CD4-positive, alpha-beta T cell treated with Interleukin-15 for 4 hours (primary cell): Measurements from ENCODE around the gene SLC17A7.
"Not testable (repeated sequence)": the region's sequence is repeated elsewhere in the genome, so short reads cannot be mapped to it uniquely, and the experiment has no call there.

ENCODE experiments used
- DNase-seq: peaks from one replicate; pipeline ENCODE4 v3.0.0-alpha.2; 2020; ENCODE audit warnings: low spot score

Gene SLC17A7

DNA sequence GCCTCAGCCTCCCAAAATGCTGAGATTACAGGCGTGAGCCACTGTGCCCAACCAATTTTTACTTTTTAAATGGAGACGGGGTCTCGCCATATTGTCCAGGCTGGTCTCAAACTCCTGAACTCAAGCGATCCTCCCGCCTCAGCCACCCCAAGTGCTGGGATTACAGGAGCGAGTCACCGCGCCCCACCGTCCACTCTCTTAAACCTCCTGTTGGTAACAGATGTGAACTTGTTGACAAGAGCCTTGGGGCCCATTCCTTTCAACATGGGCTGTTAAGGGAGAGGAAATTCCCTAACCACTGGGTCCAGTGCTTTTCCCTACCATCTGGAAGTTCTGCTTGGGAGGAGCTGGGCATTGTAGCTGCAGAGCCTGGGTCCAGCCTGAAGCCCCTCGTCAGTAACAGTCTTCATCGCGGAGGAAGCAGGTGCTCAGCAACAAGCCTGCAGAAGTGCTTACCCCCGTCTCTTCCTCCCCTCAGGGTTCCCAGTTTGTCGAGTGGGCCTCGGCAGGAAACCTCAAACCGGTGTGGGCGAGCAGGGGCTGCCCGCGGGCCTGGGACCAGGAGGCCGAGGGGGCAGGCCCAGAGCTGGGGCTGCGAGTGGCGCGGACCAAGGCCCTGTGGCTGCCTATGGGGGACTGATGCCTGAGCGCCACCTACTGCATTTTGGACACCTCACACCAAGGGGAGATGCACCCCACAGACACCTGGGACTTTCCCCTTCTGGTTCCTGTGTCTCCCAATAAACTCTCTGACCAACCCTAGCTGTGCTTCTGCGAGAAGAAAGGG lies 28.7 kb upstream of the SLC17A7 start:
- peak; percentile 94 for DNase-seq

DNA sequence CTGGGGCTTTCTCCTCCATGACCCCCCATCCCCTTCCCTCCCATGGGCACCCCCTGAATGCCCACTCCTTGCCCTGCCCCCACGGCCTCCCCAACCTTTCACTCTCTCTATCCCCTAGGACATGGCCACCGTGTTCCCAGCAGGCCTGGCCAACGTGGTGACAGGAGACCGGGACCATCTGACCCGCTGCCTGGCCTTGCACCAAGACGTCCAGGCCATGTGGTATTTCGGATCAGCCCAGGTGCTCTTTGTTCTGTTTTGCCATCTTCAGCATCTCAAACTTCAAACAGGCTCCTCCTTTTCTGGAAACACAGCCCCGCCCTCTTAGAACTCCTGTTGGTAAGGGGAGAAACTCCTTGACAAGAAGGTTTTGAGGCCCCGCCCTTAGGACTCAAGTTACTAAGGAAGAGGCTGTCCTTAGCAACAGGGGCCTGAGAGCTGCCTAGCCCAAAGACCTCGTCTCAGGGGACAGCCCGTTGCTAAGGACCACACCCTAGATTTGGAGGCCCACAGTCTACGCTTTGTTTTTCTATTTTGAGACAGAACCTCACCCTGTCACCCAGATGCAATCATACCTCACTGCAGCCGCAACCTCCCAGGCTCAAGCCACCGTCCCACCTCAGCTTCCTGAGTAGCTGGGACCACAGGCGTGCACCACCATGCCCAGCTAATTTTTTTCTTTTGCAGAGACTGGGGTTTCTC lies 27.6 kb upstream of the SLC17A7 start:
- peak; percentile 99 for DNase-seq

DNA sequence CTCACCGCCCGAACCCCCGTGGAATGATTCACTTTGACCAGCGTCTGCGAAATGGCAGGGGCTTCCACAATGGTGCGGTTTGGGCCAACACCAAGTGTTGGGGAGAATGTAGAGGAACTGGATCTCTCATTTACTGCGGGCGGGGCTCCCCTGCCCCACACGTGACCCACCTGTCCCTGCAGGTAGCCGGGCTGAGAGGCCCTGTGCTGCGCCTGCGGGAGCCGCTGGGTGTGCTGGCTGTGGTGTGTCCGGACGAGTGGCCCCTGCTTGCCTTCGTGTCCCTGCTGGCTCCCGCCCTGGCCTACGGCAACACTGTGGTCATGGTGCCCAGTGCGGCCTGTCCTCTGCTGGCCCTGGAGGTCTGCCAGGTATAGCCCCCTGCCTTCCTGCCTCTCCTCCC lies 26.9 kb upstream of the SLC17A7 start:
- no peak for DNase-seq

DNA sequence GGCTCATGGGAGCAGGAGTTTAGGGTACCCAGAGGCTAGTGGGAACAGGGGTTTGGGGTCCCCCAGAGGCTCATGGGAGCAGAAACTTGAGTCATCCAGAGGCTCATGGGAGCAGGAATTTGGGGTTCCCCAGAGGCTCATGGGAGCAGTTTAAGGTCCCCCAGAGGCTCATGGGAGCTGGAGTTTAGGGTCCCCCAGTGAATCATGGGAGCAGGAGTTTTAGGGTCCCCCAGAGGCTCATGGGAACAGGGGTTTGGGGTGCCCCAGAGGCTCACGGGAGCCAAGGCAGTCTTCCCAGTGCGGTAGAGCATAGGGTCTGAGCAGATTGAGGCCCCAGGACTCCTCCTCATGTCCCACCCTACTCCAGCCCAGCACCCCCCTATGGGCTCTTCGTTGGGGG lies 24.0 kb upstream of the SLC17A7 start:
- no peak for DNase-seq

DNA sequence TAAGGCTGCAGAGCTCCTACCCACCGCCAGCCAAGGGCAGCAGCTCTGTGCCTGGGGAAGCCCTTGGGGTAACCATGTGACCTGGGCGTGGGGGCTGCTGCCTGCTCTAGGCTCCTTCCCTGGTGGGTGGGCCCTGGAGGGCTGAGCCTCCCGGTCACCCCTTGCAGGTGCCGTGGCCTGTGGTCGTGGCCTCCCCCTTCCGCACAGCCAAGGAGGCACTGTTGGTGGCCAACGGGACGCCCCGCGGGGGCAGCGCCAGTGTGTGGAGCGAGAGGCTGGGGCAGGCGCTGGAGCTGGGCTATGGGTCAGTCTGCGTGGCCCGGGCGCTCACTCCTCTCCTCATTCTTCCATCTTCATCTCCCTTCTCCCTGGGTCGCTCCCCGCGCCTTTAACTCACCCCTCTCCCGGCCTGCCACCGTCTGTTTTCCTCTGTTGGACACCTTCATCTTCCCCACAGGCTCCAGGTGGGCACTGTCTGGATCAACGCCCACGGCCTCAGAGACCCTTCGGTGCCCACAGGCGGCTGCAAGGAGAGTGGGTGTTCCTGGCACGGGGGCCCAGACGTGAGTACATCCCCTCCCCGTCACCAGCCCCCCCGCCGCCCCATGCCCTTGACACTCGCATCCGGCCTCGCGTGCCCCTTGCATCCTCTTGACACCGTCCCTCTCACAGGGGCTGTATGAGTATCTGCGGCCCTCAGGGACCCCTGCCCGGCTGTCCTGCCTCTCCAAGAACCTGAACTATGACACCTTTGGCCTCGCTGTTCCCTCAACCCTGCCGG lies 22.8 kb upstream of the SLC17A7 start:
- DNase-seq = no peak

DNA sequence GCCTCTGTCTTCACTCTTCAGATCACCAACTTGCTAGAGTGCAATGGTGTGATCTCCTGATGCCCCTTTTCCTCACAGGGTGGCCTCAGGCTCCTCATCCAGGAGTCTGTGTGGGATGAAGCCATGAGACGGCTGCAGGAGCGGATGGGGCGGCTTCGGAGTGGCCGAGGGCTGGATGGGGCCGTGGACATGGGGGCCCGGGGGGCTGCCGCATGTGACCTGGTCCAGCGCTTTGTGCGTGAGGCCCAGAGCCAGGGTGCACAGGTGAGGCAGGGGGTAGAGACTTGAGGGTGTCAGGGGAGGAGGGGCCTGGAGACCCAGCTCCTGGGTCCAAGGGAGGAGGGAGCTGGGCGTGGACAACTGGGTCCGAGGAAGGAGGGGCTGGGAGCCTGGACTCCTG lies 21.2 kb upstream of the SLC17A7 start:
- DNase-seq = no peak

DNA sequence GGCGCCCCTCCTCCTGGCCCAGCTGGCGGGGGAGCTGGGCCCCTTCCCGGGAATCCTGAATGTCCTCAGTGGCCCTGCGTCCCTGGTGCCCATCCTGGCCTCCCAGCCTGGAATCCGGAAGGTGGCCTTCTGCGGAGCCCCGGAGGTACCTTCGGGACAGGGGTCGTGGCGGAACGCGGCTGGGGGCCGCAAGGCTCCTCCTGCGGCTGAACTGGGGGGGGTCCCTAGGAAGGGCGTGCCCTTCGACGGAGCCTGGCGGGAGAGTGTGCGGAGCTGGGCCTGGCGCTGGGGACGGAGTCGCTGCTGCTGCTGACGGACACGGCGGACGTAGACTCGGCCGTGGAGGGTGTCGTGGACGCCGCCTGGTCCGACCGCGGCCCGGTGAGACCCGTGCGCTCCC lies 20.3 kb upstream of the SLC17A7 start:
- DNase-seq = no peak

DNA sequence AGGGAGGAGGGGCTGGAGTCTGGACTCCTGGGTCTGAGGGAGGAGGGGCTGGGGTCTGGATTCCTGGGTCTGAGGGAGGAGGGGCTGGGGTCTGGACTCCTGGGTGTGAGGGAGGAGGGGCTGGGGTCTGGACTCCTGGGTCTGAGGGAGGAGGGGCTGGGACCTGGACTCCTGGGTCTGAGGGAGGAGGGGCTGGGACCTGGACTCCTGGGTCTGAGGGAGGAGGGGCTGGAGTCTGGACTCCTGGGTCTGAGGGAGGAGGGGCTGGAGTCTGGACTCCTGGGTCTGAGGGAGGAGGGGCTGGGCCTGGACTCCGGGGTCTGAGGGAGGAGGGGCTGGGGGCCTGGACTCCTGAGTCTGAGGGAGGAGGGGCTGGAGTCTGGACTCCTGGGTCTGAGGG lies 19.8 kb upstream of the SLC17A7 start:
- not testable (repeated sequence) for DNase-seq

DNA sequence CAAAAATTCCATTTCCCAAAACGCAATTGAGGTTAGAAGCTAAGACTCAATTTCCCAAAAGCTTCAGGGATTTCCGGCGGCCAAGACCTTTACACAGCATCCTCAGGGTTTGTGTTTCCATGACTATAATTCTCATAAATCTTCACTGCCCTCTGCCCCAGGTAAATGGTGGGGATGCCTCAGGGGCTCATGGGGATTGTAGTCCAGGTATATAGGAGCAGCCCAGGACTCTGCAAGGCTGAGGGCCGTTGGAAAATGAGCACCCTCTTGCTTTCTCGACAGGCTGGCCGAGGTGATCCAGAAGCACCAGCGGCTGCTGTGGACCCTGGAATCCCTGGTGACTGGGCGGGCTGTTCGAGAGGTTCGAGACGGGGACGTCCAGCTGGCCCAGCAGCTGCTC lies 18.1 kb upstream of the SLC17A7 start:
- DNase-seq = no peak

DNA sequence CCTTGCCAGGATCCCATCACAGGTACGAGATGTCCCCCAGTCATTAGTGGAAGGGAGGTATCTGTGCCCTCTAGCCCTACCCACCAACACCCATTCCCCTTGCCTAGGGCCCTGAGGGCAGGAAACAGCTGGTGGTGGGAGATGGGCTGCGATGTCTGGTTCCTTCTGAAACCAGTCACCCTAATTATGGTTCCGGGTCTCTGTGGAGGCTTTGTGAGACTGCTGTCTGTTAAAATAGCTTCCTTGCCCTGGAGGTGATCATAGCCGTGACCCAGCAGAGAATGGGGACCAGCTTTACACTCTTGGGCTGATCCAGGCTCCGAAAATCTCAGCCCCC lies 17.2 kb upstream of the SLC17A7 start:
- DNase-seq = no peak

DNA sequence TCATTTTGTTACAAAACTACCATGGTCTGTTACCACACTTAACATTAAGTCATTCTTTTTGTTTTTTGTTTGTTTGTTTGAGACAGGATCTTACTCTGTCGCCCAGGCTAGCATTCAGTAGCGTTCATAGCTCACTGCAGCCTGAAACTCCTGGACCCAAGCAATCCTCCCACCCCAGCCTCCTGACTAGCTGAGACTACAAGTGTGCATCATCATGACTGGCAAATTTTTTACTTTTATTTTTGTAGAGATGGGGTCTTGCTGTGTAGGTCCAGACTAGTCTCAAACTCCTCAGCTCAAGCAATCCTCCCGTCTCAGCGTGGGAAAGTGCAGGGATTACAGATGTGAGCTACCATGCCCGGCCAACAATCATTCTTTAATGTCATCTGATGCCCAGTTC lies 15.0 kb upstream of the SLC17A7 start:
- no peak for DNase-seq

DNA sequence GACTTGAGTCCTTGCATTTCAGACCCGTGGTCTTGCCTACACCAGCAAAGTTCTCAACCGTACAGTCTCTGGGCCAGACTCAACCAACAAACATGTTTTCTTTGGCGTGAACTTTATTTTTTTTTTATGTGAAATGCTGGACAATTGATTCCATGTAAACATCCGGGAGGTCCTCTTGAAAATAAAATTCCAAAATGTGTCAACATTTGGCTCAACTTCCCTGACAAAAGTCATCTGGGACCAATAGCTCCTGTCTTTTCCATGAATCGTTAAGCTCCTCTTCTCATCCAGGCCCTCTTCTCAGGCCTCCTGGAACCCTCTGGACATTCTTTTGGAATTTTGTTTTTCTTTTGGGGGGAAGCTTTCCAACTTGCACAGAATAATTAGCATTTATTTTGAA lies 14.4 kb upstream of the SLC17A7 start:
- no peak for DNase-seq

DNA sequence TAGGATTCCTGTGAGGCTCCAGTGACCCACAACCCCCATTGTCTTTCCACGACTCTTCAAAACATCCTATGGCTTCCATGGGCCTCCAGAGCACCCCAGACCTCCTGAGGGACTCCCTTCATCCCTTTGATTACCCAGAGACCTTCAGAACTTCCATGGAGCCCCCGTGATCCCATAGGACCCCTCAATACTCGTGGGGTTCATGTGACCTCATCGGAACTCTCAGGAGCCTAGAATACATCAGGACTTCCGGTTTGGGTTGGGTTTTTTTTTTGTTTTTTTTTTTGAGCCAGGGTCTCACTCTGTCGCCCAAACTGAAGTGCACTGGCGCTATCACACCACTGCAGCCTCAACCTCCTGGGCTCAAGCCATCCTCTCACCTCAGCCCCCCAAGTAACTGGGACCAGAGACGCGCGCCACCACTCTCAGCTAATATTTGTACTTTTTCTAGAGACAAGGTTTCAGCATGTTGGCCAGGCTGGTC lies 12.5 kb upstream of the SLC17A7 start:
- DNase-seq = no peak

DNA sequence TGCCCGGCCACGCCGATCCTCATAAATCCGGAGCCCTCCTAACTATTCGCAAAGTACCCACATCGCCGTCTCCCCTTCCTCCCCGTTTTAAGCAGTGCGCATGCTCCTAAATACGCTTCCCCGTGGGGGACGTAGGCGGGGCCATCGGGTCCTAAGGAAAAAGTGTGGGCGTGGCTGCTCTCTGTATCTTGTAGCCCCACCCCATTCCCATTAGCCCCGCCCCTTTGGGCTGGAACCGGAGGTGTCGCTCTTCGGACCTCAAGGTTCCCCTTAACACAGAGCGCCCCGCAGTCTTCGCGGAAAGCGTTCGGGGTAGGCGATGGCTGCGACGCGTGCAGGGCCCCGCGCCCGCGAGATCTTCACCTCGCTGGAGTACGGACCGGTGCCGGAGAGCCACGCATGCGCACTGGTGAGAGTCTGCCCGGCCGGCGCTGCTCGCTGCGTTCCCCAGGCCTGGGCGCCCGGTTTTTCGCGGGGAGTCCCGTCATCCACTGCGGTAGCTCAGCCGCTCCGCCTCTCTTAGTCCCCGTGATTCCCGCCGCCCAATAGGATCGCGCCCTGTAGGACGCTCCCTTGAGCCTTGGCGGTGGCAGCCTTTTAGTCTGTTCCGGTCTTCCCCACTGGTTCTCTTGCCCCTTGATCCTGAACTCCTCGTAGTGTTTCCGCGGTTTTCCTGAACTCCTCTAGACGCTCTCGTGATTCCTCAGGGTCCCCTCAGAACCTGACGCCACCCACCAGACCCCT lies 11.9 kb upstream of the SLC17A7 start, which contains the start of gene ALDH16A1:
Gene ALDH16A1, plus strand, starts transcription at position 213 of the 744 bp plus-strand sequence. Its CDS starts 107 bp downstream, at position 320.
- peak; percentile 97 for DNase-seq

DNA sequence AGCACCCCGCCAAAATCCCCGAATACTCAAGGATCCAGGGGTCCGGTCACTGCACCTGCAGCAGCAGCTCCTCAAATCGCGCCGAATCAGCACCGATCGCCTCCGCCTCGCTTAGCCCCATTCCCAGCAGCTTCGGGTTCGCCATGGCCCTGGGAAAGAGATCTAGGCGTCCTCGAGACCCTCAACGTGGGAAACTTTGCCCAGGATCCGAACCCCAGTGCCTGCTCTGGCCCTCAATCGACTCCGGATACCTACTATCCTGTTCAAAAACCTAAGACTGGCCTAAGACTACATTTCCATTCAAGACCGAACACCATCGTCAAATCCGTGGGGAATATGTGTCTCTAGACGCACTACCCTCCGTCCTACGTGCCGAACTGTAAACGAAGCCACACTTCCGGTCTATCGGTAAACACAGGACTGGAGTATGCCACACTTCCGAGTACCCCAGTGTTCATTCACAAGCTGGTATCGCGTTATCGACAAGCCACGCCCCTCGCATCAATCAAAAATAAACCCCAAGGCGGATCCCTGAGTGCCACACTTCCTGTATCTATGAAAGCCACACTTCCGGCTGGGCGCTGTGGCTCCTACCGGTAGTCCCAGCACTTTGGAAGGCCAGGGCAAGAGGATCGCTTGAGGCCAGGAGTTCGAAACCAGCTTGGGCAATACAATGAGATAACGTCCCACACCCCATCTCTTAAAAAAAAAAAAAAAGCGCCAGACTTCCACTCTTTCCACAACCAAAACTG lies 10.3 kb upstream of the SLC17A7 start, which contains the start of gene PIH1D1:
Gene PIH1D1, minus strand, starts transcription at position 385 of the 752 bp plus-strand sequence. Its CDS starts 240 bp downstream, at position 145.
- DNase-seq = peak; percentile 98

DNA sequence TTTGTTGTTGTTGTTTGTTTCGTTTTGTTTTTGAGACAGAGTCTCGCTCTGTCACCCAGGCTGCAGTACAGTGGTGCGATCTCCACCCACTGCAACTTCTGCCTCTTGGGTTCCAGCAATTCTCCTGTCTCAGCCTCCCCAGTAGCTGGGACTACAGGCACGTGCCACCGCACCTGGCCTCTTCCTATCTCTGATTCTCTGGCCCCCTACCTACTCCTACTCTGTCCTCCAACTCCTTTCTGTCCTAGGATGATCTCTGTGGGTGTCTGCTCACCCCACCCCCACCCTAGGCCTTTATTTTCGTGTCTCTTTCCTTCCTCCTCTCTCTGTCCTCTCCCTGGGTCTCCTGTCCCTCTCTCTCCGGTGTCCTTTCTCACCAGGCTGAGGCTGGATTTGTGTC lies 9.1 kb upstream of the SLC17A7 start:
- no peak for DNase-seq

DNA sequence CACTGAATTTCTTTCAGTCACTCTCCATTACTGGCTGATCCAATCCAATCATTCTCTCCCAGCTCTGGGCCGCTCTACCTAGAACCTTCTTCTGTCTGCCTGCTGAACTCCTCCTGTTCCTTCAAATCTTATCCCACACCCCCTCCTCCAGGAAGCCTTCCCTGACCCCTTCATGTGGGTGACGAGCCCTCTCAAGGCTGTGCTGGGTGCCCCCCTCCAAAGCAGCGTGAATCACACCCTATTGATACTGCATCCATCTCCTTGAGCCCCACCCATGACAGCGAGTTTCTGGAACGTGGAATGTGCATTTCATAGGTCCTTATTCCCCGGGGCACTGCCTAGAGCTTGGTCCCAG lies 7.1 kb upstream of the SLC17A7 start:
- DNase-seq = no peak

DNA sequence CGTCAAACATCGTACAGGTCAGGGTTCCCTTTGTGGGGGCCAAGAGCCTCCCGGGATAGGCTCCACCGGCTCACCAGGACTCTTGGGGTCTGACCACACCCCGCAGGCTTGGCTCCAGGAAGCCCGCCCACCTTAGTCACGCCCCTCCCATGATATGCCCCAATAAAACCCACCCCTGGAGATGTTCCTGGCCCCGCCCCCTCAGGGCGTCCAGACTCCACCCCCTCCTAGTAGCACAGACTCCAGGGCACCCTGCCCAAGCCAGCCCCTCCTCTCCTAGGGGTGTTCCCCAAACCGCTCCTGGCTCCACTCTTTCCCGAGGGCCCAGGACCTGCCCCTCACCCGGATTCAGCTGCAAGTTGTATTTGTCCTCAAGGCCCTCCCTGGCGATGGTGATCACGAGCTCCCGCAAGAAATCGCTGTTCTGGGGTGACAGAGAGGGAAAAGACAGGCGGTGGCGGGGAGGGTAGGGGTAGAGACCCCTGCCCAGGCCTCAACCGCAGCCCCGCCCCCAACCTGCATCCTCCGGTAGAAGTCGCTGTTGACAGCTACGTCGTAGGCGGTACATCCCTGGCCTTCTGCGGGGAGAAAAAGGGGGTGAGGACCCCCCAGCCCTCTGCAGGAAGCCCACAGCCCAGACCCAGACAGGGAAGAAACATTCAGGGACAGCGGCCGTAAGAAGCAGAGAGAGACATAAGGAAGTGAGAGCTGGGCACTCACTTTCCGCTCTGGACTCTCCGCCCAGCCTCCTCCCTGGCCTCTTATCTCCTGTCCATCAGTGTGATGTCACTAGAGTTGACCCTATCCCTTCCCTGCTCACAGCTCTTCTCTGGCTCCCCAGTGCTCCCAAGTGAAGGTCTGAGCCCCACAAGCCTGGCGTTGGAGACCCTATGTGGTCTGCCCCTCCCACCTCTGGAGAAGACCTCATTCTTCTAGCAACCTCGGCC lies 6.4 kb upstream of the SLC17A7 start:
- DNase-seq = no peak

DNA sequence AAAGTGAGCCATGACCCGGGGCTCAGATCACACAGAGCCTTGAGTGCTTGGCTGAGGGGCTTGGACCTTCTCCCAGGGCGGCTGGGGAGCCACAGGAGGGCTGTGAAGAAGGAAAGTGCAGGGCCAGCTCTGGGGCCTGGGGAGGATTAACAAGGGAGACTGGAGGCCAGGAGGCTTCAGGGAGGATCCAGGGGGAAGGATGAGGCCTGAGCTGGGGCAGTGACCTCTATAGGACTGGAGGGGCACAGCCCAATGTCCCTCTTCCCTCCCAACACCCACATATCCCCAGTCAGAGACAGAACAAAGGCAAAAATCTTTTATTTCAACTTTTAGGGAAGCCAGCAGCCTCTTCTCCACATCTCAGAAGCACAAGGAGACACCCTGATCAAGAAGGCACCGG lies 4.7 kb upstream of the SLC17A7 start:
- no peak for DNase-seq

DNA sequence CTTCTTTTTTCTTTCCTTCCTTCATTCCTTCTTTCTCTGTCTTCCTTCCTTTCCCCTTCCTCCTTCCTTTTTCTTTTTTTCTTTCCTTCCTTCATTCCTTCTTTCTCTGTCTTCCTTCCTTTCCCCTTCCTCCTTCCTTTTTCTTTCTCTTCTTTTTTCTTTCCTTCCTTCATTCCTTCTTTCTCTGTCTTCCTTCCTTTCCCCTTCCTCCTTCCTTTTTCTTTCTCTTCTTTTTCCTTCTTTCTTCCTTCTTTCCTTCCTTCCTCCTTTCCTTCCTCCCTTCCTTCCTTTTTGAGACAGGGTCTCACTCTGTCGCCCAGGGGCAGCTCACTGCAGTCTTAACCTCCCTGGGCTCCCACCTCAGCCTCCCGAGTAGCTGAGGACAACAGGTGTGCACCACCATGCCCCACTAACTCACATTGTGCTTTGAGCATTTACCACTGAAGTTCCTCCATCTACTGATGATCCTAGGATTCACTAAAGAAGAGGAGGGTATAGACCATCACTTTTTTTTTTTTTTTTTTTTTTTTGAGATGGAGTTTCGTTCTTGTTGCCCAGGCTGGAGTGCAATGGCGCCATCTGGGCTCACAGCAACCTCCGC lies 2.9 kb upstream of the SLC17A7 start:
- not testable (repeated sequence) for DNase-seq
